ENCODE data around the gene PAX7.

The PAX7 gene

DNA sequence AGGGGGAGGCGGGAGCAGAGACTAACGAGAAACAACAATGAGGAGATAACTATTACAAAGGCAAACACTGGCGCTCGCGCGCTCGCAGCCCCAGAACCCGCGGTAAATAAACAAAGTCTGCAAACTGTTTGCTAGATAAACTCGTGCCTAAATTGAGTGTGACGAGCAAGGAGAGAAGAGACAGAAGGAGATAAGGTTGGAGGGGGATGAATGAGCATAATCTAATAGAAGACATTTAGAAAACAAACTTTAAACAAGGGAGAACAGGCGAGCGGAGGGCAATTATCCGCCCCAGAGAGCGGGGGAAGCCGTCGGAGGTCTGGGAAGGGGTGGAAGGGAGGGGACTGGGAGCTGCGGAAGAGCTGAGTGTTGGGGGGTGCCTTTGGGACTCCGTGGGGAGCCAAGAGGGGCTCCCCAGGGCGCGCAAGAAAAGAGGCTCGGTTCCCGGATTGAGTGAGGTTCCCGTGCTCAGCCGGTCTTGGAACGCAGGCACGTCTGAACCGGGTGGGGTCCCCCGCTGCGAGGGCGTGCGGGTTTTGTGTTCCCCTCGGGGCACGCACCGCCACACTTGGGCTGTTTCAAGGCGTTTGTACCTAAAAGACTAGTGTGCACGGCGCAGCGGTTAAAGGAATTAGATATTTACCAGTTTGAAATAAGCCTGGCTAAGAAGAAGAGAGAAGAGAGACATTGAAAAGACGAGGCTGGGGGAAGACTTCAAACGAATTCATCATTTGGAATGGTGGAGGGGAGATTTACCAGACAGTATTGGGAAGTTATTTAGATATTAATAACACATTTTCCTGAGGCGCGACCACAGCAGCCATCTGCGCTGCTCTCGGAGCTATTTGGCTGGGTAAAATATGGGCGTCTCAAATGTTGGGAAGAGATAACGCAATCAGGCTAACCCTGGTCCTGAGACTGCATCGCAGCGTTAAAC lies 10.6 kb downstream of the PAX7 start:
- H3K27ac Mint-ChIP-seq, result no peak overlapping the region
- H3K4me3 Mint-ChIP-seq, result no peak overlapping the region
- H3K9me3 Mint-ChIP-seq, result no peaks in the 10 kb centered on the region
- H3K27me3 Mint-ChIP-seq (ENCODE audit: low read depth), result peaks cover 91% of the 10 kb centered on the region
- H3K36me3 Mint-ChIP-seq (ENCODE audit: low read depth), result no peaks in the 10 kb centered on the region
- H3K4me1 Mint-ChIP-seq (ENCODE audit: low read depth), result peaks cover 3% of the 10 kb centered on the region
- DNase-seq (ENCODE audit: low spot score), result no peak

DNA sequence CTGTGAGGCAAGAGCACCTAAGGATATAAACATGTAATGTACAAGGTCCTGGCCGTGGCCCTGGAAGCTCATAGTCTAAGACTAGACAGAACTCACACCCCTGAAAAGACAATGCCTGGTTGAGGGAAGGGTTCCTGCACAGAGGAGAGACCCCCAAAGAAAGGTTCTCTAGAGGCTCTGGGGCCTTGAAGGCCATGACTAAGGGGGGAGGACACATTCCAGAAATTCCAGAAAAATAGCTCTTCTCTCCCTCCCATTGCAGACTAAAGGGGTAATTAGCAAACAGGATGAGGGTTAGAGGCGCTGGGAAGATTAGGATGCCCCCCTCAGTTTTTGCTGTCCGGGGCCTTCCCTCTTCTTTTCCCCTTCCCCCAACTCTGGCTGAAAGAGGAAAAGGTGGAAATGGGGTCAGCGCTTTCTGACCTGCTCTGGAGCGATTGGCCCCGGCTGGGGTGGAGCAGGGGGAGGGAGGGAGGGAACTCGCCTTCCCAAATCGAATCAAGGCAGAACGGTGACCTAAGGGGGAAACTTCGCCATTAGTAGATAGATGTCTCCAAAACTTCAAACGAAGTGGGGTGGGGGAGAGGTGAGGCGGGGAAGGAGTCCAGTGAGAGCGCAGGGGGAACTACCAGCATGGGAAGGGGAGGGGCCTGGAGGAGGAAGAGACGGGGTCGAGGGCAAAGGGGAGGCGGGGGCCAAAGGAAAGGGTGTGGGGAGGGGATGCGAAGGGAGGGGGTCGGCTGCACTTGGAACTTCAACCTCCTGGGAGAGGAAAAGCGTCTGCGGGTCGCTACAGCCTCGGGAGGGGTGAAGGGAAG lies 11.8 kb downstream of the PAX7 start:
- H3K27ac Mint-ChIP-seq, result no peak overlapping the region
- H3K27me3 Mint-ChIP-seq (ENCODE audit: low read depth), result peaks cover 85% of the 10 kb centered on the region
- H3K4me1 Mint-ChIP-seq (ENCODE audit: low read depth), result peaks cover 3% of the 10 kb centered on the region
- H3K9me3 Mint-ChIP-seq, result no peaks in the 10 kb centered on the region
- H3K4me3 Mint-ChIP-seq, result no peak overlapping the region
- H3K36me3 Mint-ChIP-seq (ENCODE audit: low read depth), result no peaks in the 10 kb centered on the region
- DNase-seq (ENCODE audit: low spot score), result no peak

DNA sequence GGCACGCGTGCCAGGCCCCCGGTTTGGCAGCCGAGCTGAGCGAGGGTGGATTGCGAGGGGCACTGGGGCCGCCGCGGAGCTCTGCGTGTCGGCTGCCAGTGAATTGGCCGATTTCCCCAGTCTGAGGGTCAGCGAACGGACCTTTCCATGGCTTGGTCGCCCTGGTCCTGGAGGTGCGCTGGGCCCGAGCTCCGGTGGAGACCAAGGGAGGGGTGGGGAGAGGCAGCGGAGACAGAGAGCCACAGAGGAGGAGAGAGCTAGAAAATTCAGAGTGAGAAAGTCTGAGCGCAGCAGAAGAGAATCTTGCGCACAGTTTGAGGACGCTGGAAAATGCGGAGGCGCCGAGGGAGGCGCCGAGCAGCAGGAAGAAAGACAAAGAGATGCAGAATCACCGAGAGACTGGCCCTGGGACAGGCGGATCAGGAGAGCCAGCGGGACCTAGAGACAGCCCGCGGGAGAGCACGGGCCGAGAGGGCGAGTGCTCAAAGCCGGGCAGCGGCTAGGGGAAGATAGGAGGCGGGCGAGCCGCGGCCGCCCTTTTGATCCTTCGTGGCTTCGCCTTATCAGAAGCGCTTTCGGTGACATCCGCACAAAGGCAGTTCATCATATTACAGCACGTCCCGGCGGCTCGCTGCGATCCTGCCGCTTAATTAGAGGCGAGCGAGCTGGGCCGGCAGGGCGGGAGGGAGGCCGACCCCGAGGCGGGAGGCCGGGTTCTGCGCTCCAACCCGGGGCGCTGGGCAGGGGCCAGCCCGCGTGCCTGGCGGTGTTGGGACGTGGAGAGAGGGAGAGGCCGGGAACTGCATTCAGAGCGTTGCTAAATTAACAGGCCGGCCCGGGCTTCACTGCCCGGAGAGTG lies 12.7 kb downstream of the PAX7 start:
- no peak for DNase-seq (ENCODE audit: low spot score)
- Mint-ChIP-seq H3K27ac (no peak overlapping the region), H3K4me3 (no peak overlapping the region), H3K36me3 (ENCODE audit: low read depth) (no peaks in the 10 kb centered on the region), H3K4me1 (ENCODE audit: low read depth) (peaks cover 3% of the 10 kb centered on the region), H3K27me3 (ENCODE audit: low read depth) (peaks cover 86% of the 10 kb centered on the region), H3K9me3 (no peaks in the 10 kb centered on the region)

DNA sequence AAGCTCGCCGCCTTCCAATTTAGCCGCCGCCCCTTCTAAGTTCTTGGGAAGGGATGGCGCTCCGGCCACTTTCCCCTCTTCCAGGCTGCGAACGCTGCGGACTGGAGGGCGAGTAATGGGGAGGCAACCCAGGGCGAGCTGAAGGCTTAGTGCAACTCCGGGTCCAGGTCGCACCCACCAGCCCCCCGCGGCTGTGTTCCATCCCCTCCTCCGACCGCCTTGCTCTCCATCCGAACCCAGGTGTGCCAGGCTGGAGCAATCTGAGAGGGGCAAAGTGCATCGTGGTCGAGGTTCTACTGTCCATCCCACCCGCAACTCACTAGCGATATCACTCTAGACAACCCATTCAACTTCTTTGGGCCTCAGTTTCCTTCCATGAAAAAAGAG lies 13.4 kb downstream of the PAX7 start:
- Mint-ChIP-seq H3K36me3 (ENCODE audit: low read depth) (no peaks in the 10 kb centered on the region), H3K9me3 (no peaks in the 10 kb centered on the region), H3K27me3 (ENCODE audit: low read depth) (peaks cover 86% of the 10 kb centered on the region), H3K27ac (no peak overlapping the region), H3K4me1 (ENCODE audit: low read depth) (peaks cover 3% of the 10 kb centered on the region), H3K4me3 (no peak overlapping the region)
- no peak for DNase-seq (ENCODE audit: low spot score)

DNA sequence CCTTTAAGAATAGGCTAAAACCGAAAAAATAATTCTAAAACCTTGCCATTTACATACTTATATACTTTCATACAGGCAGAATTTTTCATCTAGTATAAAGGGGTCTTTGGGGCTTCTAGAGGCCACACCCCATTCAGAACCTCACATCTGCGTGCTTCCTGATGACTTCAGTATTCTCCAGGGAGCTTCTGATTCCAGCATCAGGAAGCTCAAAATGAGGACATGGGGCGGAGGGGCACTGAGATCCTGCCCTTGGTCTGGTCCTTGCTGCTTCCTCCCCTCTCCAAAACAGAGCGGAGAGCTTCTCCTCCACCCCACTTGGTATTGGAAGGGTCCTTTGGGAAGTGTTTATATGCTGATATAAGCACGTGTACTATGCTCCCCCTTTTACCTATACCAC lies 13.8 kb downstream of the PAX7 start:
- H3K9me3 Mint-ChIP-seq, result no peaks in the 10 kb centered on the region
- no peak overlapping the region for H3K27ac Mint-ChIP-seq
- no peak for DNase-seq (ENCODE audit: low spot score)
- peaks cover 3% of the 10 kb centered on the region for H3K4me1 Mint-ChIP-seq (ENCODE audit: low read depth)
- peaks cover 85% of the 10 kb centered on the region for H3K27me3 Mint-ChIP-seq (ENCODE audit: low read depth)
- no peaks in the 10 kb centered on the region for H3K36me3 Mint-ChIP-seq (ENCODE audit: low read depth)
- H3K4me3 Mint-ChIP-seq, result no peak overlapping the region

DNA sequence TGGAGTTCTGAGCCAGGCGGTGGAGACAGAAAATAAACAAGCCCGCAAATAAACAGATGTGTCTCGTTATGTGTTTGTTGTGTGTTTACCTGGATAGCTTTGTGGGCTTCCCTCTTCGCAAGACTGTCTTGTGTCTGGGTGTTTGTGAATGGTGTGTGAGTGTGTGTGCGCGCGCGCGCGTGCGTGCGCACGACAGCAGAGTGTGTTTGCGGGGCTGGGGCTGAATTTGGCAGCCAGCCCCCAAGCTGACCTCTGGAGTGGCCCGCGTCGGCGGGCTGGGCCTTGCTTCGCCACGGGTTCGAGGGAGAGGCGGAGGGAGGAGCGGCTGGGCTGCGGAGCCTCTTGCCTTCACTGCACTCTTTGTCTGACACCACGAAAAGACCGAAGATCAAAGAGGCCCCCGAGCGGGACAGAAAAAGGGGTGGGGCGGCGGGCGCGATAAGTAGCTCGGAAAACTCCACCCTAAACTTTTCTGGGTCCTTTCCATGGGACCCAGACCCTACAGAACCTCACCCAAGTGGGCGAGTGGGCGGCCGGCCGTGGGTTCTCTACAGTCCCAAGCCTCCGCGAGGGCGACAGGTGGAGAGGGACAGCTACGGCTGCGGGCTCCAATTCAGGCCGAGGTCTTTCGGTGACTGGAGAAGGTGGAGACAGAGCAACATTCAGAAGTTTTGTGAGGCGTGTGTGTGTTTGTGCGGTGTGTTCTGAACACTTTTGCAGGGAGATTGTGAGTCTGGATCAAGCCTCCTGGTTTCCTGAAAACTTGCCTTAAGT lies 14.5 kb downstream of the PAX7 start:
- H3K27ac Mint-ChIP-seq, result no peak overlapping the region

DNA sequence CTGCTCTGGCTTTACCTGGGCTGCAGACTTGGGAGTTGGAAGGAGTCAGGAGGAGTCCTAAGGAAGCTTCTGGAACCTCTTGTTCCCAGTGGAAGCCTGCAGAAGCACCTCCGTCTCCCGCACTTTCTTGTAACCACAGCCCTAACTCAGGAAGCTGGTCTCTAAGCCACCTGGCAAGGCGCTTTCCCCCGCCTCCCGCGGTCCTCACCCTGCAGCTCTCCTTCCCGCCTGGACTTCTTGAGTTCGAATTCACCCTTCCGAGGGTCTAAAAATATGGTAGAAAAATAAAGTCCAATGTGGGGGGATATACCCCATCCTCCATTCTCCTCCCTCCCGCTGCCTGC lies 15.1 kb downstream of the PAX7 start:
- no peak overlapping the region for H3K4me3 Mint-ChIP-seq
- H3K36me3 Mint-ChIP-seq (ENCODE audit: low read depth), result no peaks in the 10 kb centered on the region

More for the DNA sequence above, 14.5 kb downstream of the PAX7 start:
- no peak overlapping the region for H3K4me3 Mint-ChIP-seq
- peaks cover 3% of the 10 kb centered on the region for H3K4me1 Mint-ChIP-seq (ENCODE audit: low read depth)
- no peaks in the 10 kb centered on the region for H3K9me3 Mint-ChIP-seq
- no peak for DNase-seq (ENCODE audit: low spot score)
- no peaks in the 10 kb centered on the region for H3K36me3 Mint-ChIP-seq (ENCODE audit: low read depth)
- H3K27me3 Mint-ChIP-seq (ENCODE audit: low read depth), result peaks cover 85% of the 10 kb centered on the region

DNA sequence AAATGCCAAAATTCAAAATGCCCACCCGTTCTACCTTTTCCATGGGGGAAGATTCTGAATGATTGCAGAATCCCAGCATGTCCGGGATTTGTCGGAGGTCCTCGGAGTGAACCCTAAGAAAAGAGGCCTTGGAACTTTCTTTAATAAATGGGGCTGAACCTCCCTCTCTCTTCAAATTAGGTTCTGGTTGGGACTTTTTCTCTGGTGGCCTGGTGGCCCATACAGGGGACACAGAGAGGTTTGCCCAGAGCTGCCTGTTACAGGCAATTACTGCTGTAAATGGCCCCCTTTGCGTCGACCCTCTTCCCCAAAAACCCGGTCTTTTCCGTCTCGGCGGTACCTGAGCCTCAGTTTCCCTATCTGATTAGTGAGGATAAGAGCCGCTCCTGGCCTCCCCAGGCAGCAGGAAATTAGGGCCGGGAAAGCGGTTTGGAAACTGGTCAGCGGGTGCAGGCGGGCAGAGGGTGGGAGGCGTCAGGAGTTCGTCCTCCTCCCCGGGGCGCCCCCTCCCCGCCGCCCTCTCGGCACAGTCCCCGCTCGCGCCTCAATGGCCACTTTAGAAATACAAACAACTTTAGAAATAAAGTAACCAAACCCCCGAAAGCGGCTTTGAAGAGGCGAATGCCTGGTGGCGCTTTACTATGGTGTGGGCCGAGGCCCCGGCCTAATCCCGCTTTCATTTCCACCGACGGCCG lies 15.6 kb downstream of the PAX7 start:
- Mint-ChIP-seq H3K27ac (no peak overlapping the region), H3K27me3 (ENCODE audit: low read depth) (peaks cover 84% of the 10 kb centered on the region), H3K4me1 (ENCODE audit: low read depth) (peaks cover 3% of the 10 kb centered on the region), H3K4me3 (no peak overlapping the region), H3K9me3 (no peaks in the 10 kb centered on the region), H3K36me3 (ENCODE audit: low read depth) (no peaks in the 10 kb centered on the region)
- no peak for DNase-seq (ENCODE audit: low spot score)

More for the DNA sequence above, 15.1 kb downstream of the PAX7 start:
- DNase-seq (ENCODE audit: low spot score), result no peak
- Mint-ChIP-seq H3K27ac (no peak overlapping the region), H3K27me3 (ENCODE audit: low read depth) (peaks cover 85% of the 10 kb centered on the region), H3K9me3 (no peaks in the 10 kb centered on the region), H3K4me1 (ENCODE audit: low read depth) (peaks cover 3% of the 10 kb centered on the region)

DNA sequence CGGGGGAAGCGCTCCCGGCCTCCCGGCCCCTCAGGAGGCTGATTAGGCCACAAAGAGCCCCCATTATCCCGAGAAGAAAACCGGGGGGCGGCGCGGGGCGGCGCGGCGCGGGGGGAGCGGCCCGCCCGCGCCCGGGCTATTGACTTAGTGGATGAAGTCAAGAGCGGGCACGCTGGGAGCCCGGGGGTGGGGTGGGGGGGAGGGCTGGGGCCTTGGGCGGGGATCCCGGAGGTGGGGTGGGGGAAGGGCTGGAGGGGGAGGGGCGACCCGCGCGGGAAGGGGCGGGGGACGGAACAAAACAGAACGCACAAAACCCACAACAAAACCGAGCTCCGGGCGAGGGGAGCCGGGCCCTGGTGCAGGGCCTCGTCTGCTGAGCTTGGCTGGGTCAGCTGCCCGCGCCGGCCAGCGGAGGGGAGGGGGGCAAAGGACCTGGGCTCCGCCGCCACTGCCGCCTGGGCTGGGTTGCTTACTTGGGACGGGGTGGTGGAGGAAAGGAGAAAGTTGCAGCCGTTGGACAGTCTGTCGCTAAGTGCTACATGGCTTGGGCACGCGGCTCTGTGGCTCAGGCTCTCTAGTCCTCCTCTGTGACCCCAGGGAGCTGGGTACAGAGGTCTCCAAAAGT lies 16.3 kb downstream of the PAX7 start:
- no peak overlapping the region for H3K27ac Mint-ChIP-seq
- H3K27me3 Mint-ChIP-seq (ENCODE audit: low read depth), result peaks cover 81% of the 10 kb centered on the region
- H3K36me3 Mint-ChIP-seq (ENCODE audit: low read depth), result no peaks in the 10 kb centered on the region
- no peak for DNase-seq (ENCODE audit: low spot score)
- no peaks in the 10 kb centered on the region for H3K9me3 Mint-ChIP-seq
- no peak overlapping the region for H3K4me3 Mint-ChIP-seq
- H3K4me1 Mint-ChIP-seq (ENCODE audit: low read depth), result peaks cover 3% of the 10 kb centered on the region

DNA sequence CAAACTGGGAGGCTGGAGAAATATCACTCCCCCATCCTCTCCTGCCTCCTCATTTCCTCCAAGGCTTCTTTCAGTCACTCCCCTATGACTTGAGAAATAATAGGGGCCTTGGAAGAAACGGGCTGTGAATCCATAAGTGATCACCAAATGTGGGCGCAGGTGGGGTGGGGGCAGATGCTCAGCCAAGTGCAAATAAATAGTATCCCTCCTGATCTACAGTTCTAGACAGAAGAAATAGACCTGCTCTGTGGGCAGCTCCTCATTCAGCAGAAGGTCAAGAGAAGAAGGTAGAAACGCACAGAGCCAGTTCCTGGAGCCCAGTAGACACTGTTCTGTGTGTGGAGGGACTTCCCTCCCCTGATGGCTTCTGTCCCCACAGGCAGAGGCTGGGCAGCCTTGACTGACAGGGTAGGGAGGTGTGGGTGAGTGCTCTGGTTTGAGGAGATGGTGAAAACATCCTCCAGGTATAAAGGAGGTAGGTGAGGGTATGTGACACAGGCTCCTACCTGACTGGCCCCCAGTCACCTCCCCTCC lies 17.1 kb downstream of the PAX7 start:
- H3K36me3 Mint-ChIP-seq (ENCODE audit: low read depth), result no peaks in the 10 kb centered on the region
- no peaks in the 10 kb centered on the region for H3K9me3 Mint-ChIP-seq
- H3K4me3 Mint-ChIP-seq, result no peak overlapping the region
- peaks cover 80% of the 10 kb centered on the region for H3K27me3 Mint-ChIP-seq (ENCODE audit: low read depth)
- DNase-seq (ENCODE audit: low spot score), result no peak
- H3K27ac Mint-ChIP-seq, result no peak overlapping the region
- H3K4me1 Mint-ChIP-seq (ENCODE audit: low read depth), result peaks cover 6% of the 10 kb centered on the region

DNA sequence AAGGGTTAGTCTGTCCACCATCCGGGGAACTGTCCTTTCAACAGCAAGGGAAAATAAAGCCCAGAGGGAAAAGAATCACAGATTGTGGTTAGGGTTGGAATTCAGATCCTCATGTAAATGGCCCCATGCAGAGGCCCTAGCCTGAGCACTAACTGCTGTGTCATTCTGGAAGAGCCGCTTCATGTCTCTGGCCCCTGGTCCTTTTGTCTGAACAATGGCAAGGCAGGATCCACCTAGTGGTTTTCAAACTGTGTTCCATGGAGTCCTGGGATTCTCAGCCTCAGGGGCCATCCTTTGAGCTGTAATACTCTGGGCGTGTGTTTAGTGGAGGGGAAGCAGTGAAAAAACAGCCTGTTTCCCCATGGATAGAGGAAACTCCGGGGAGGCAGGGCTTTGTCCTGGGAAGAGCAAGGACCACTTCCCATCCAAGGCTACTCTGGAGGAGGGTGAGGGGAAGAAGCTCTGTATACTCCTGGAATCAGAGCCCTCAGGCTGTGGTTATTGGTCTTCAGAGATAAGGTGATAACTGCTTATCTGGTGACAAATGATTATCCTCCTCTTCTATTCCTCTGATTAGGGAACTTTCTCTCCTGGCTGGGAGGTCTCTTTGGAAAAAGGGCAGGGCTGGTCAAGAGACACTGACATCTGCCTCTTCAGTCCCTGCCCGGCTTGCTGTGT lies 19.2 kb downstream of the PAX7 start:
- peaks cover 12% of the 10 kb centered on the region for H3K4me1 Mint-ChIP-seq (ENCODE audit: low read depth)
- H3K9me3 Mint-ChIP-seq, result no peaks in the 10 kb centered on the region
- DNase-seq (ENCODE audit: low spot score), result no peak
- H3K4me3 Mint-ChIP-seq, result no peak overlapping the region
- H3K27me3 Mint-ChIP-seq (ENCODE audit: low read depth), result peaks cover 80% of the 10 kb centered on the region
- no peak overlapping the region for H3K27ac Mint-ChIP-seq
- no peaks in the 10 kb centered on the region for H3K36me3 Mint-ChIP-seq (ENCODE audit: low read depth)

DNA sequence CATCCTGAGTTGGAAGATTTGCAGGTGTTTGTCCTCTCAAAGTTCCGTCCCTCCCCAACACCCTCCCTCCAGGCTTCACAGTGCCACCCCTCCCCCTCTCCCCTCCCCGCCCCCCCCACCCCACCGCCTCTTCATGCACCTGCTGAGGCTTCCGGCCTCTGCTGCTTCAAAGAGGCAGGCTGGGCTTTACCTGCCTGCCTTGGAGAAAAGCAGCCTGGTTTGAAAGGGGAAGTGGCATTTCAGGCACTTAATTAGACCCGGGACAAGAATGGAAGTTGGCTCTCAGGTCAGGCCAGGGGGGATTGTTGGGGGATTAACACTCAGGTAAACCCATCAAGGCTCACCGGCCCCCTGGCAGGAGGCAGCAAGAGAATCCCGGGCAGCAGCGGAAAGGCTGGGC lies 21.1 kb downstream of the PAX7 start:
- peaks cover 10% of the 10 kb centered on the region for H3K4me1 Mint-ChIP-seq (ENCODE audit: low read depth)
- no peak overlapping the region for H3K27ac Mint-ChIP-seq
- H3K36me3 Mint-ChIP-seq (ENCODE audit: low read depth), result no peaks in the 10 kb centered on the region
- H3K4me3 Mint-ChIP-seq, result no peak overlapping the region
- DNase-seq (ENCODE audit: low spot score), result no peak
- peaks cover 76% of the 10 kb centered on the region for H3K27me3 Mint-ChIP-seq (ENCODE audit: low read depth)
- H3K9me3 Mint-ChIP-seq, result no peaks in the 10 kb centered on the region
